GM12878 (cell line): ENCODE data around the gene COL4A2. TPM values are rescaled to one million over a fixed set of nuclear protein-coding genes. Genes with fewer than 3 reads are reported as not detected.
A peak's percentile ranks its signal among the peaks of the same experiment; 100 is the strongest.

Source experiments
- ATAC-seq: fragments of 200-7000 bp; cut with Tn5 transposase; 3 replicates; pipeline ENCODE4 v1.9.1; 2020; ENCODE audit warnings: mild to moderate bottlenecking, moderate library complexity
- BruUV-seq: library from RNA; stranded (reverse); fragments of 400-500 nt; replicated peaks from 2 replicates; lab custom pipeline; 2021; lab: Mats Ljungman, UMichigan
- CTCF ChIA-PET: fragments of 300-600 bp; sonication (Branson Sonifier 250); formaldehyde crosslinking; extraction: SDS; loops from one replicate; lab custom pipeline; 2021; ENCODE audit warnings: inconsistent platforms; lab: Yijun Ruan, JAX
- POLR2A ChIA-PET: fragments of 350-600 bp; formaldehyde crosslinking; extraction: SDS; loops from one replicate; lab custom pipeline; 2021; ENCODE audit warnings: inconsistent platforms; lab: Charles Lee
- RAD21 ChIA-PET: fragments of 300-600 bp; sonication (Branson Sonifier 250); formaldehyde crosslinking; loops from one replicate; lab custom pipeline; 2023; ENCODE audit warnings: antibody characterized with exemption; ENCODE audit not compliant: unreplicated experiment; lab: Charles Lee
- SMC1A ChIA-PET: fragments of 300-600 bp; sonication (Branson Sonifier 250); formaldehyde crosslinking; loops from one replicate; lab custom pipeline; 2023; ENCODE audit not compliant: unreplicated experiment, uncharacterized antibody; lab: Charles Lee
- DNase-seq: peaks from one replicate; pipeline ENCODE4 v3.0.0-alpha.2; 2011; ENCODE audit warnings: low read depth, low spot score
- FAIRE-seq: peaks from 3 replicates; lab custom pipeline; 2011; peaks lifted over from hg19 to GRCh38; lab: Jason Lieb, UNC
- H2AFZ ChIP-seq: 2 replicates; pipeline ENCODE4 v1.6.0; 2011; ENCODE audit warnings: low read depth, low read length, control low read depth; ENCODE audit not compliant: control insufficient read depth
- H3K27ac ChIP-seq: 2 replicates; pipeline ENCODE4 v1.5.1; 2011; ENCODE audit warnings: control low read depth; ENCODE audit not compliant: control insufficient read depth, insufficient read depth
- H3K27me3 ChIP-seq, 2 experiments: replicated peaks in 1 of 2; 2 replicates each; pipeline versions ENCODE4 v1.6.0 to v1.6.1; 2011; ENCODE audit warnings: low read length in 1 of 2; ENCODE audit not compliant: control insufficient read depth in 2 of 2, insufficient read depth in 2 of 2
- H3K36me3 ChIP-seq, 2 experiments: 2 replicates each; pipeline ENCODE4 v1.5.1; 2011; ENCODE audit warnings: low read length in 1 of 2; ENCODE audit not compliant: control insufficient read depth in 2 of 2, insufficient read depth in 2 of 2
- H3K4me1 ChIP-seq: 2 replicates; pipeline ENCODE4 v1.6.1; 2011; ENCODE audit warnings: mild to moderate bottlenecking, low read length, moderate library complexity, mixed read lengths; ENCODE audit not compliant: control insufficient read depth, insufficient read depth
- H3K4me2 ChIP-seq: 2 replicates; pipeline ENCODE4 v1.6.0; 2011; ENCODE audit warnings: control low read depth; ENCODE audit not compliant: control insufficient read depth, insufficient read depth
- H3K4me3 ChIP-seq: fragments of 200-600 bp; sonication (generic); 2 replicates; pipeline ENCODE4 v1.5.1; 2016
- H3K79me2 ChIP-seq: 2 replicates; pipeline ENCODE4 v1.6.0; 2011; ENCODE audit warnings: low read length; ENCODE audit not compliant: control insufficient read depth, insufficient read depth
- H3K9ac ChIP-seq: 2 replicates; pipeline ENCODE4 v1.8.0; 2011; ENCODE audit warnings: low read length, control low read depth, mixed read lengths; ENCODE audit not compliant: control insufficient read depth, insufficient read depth
- H3K9me3 ChIP-seq: replicated peaks from 3 replicates; pipeline ENCODE4 v1.5.1; 2011; ENCODE audit warnings: mild to moderate bottlenecking, low read length; ENCODE audit not compliant: control insufficient read depth, insufficient read depth
- H4K20me1 ChIP-seq: 2 replicates; pipeline ENCODE4 v1.6.0; 2011; ENCODE audit not compliant: control insufficient read depth, insufficient read depth
- HSF1 ChIP-seq: fragments of 150-350 bp; IDR thresholded peaks from 2 replicates; pipeline ENCODE4 v1.6.1; 2014; ENCODE audit warnings: mild to moderate bottlenecking, low read depth, low read length
- USF1 ChIP-seq: IDR thresholded peaks from 2 replicates; pipeline ENCODE4 v1.6.1; 2011; ENCODE audit warnings: borderline replicate concordance, low read depth, mild to moderate bottlenecking, moderate library complexity, mixed read lengths, low read length; ENCODE audit not compliant: insufficient read depth; ENCODE audit errors: extremely low read length
- ZNF24 ChIP-seq: fragments of 450-650 bp; IDR thresholded peaks from 2 replicates; pipeline ENCODE4 v1.6.1; 2017; ENCODE audit warnings: antibody characterized with exemption, mild to moderate bottlenecking
- WGBS: methylation state at CpG from one replicate; pipeline ENCODE4 v1.1.6; 2016; ENCODE audit warnings: low lambda C conversion rate; ENCODE audit not compliant: insufficient replicate concordance, insufficient coverage; ENCODE audit errors: missing lambda C conversion rate; 5-methylcytosine and 5-hydroxymethylcytosine counted together
- in situ Hi-C: fragments of 300-500 bp; cut with MboI; formaldehyde crosslinking; loops from 9 replicates; pipeline ENCODE4 v1.14.3; 2018; ENCODE audit warnings: mixed read lengths
- intact Hi-C: fragments of 100-400 bp; cut with micrococcal nuclease; formaldehyde crosslinking; loops from one replicate; pipeline ENCODE4 v1.14.2; 2022; ENCODE audit not compliant: unreplicated experiment
- polyA plus RNA-seq, 11 experiments: library from polyadenylated mRNA; depleted of rRNA in 4 of 11; unstranded in 6 of 11; stranded (reverse) in 5 of 11; fragments of >200 nt; fragmentation: Nextera tagmentation in 4 of 11; fragmentation: Illumina TruSeq in 1 of 11; extraction: Ambion mirVana in 4 of 11; extraction: Trizol in 1 of 11; gene quantifications; 1 replicate in 1 of 11; 2 replicates in 10 of 11; pipeline versions ENCODE4 v1.2.1 to v1.2.3, GENCODE V29; 2011 to 2016; ENCODE audit warnings: inconsistent platforms in 2 of 11, missing spikeins in 2 of 11, low read depth in 1 of 11
- total RNA-seq, 4 experiments: library from RNA; depleted of rRNA in 3 of 4; stranded (reverse); fragments of >200 nt in 3 of 4; fragmentation: Illumina TruSeq in 1 of 4; extraction: Trizol in 1 of 4; gene quantifications; 2 replicates each; pipeline versions ENCODE4 v1.2.1 to v1.2.3, GENCODE V29; 2013 to 2021

Gene COL4A2
- total and polyA plus RNA-seq, 10 of the 15 experiments (the other 5 are each of a cell fraction or from before 2014, with no cell fraction given), result 0.16 to 1.6 (median 0.62) TPM; not detected in 3

- POLR2A ChIA-PET, result interaction anchor here (0.9 to 2.1 kb wide), 4 partner anchors 10 to 152 kb away, joined by 3 to 8 read pairs (median 3); no protein-coding TSS in a partner anchor
Observed at GRCh38 chr13:110559986-110560385, 252.9 kb downstream of the COL4A2 start.

More at GRCh38 chr13:110559986-110560385, 252.9 kb downstream of the COL4A2 start:
- no peak overlapping the region for H3K27ac ChIP-seq
- H3K9ac ChIP-seq, result no peak overlapping the region
- ChIA-PET SMC1A (interaction anchor here (1.1 to 2.2 kb wide), 3 partner anchors 12 to 104 kb away, joined by 4 to 8 read pairs (median 5); no protein-coding TSS in a partner anchor), CTCF (interaction anchor here (0.6 to 3.3 kb wide), 4 partner anchors 19 to 542 kb away, joined by 3 to 18 read pairs (median 3); no protein-coding TSS in a partner anchor), RAD21 (interaction anchor here (0.7 to 2.1 kb wide), 2 partner anchors 104 to 116 kb away, joined by 3 to 9 read pairs; no protein-coding TSS in a partner anchor)
- DNase-seq (no peak), ATAC-seq (no peak), FAIRE-seq (no peak)
- peak overlapping the region; percentile 91; the same call in 1 of the 2 replicates for H3K4me3 ChIP-seq
- H2AFZ ChIP-seq, result no peak overlapping the region
- intact Hi-C loops (loop anchor here (5.0 to 10.0 kb wide), 3 partner anchors 88 to 1395 kb away; no protein-coding TSS in a partner anchor), in situ Hi-C loops (no loop called here)
- peak overlapping the region; percentile 23; the same call in 1 of the 2 replicates for H3K4me2 ChIP-seq
- TF ChIP-seq ZNF24 (no peak), USF1 (no peak), HSF1 (no peak)
- no peaks in the 10 kb centered on the region; a peak in 1 of 4 replicates for H3K36me3 ChIP-seq
- no peaks in the 10 kb centered on the region; the same call in 2 of the 3 replicates for H3K9me3 ChIP-seq
- H3K4me1 ChIP-seq, result peaks cover 2% of the 10 kb centered on the region
- no peaks in the 10 kb centered on the region; the same call in 1 of the 2 replicates for H4K20me1 ChIP-seq
- BruUV-seq, result TSS peak; percentile 58
- H3K27me3 ChIP-seq, result no peaks in the 10 kb centered on the region
- H3K79me2 ChIP-seq, result peaks cover 4% of the 10 kb centered on the region; the same call in 1 of the 2 replicates
- 82% methylated on average over 6 of the region's 6 CpGs for WGBS
